Heart left ventricle (tissue), 16 donors: ENCODE data around the gene ACTR1B. TPM values are rescaled to one million over a fixed set of nuclear protein-coding genes. Genes with fewer than 3 reads are reported as not detected.
"Not testable (repeated sequence)": the region's sequence is repeated elsewhere in the genome, so short reads cannot be mapped to it uniquely, and the experiment has no call there.

ENCODE experiments used
- ATAC-seq, 4 donors: fragments of 200-7000 bp; cut with Tn5 transposase; one replicate each; pipeline ENCODE4 v1.9.1; 2020 to 2022; ENCODE audit warnings: moderate library complexity in 4 of 4, mild to moderate bottlenecking in 3 of 4, moderate number of reproducible peaks in 1 of 4
- DNase-seq, 5 donors: peaks; one replicate each; pipeline ENCODE4 v3.0.0-alpha.2; 2020
- H3K27ac ChIP-seq, 12 donors: fragments of 200-600 bp; sonication (generic) in 4 of 12; one replicate each; pipeline versions ENCODE4 v1.5.0 to v1.8.0; 2016 to 2022; ENCODE audit warnings: mild to moderate bottlenecking in 2 of 12
- H3K27me3 ChIP-seq, 9 donors: fragments of 200-600 bp; sonication (generic) in 2 of 9; one replicate each; pipeline versions ENCODE4 v1.5.1 to v1.8.0; 2016 to 2022; ENCODE audit warnings: mild to moderate bottlenecking in 3 of 9
- H3K36me3 ChIP-seq, 9 donors: fragments of 200-600 bp; sonication (generic) in 2 of 9; one replicate each; pipeline versions ENCODE4 v1.5.0 to v1.8.0; 2018 to 2022; ENCODE audit warnings: mild to moderate bottlenecking in 2 of 9
- H3K4me1 ChIP-seq, 12 donors: fragments of 200-600 bp; sonication (generic) in 4 of 12; one replicate each; pipeline versions ENCODE4 v1.5.0 to v1.8.0; 2016 to 2022; ENCODE audit warnings: mild to moderate bottlenecking in 3 of 12
- H3K4me3 ChIP-seq, 12 donors: fragments of 200-600 bp; sonication (generic) in 4 of 12; one replicate each; pipeline versions ENCODE4 v1.5.0 to v1.8.0; 2017 to 2022; ENCODE audit warnings: mild to moderate bottlenecking in 9 of 12, moderate library complexity in 4 of 12
- H3K9me3 ChIP-seq, 12 donors: fragments of 200-600 bp; sonication (generic) in 4 of 12; one replicate each; pipeline versions ENCODE4 v1.5.0 to v1.8.0; 2016 to 2022; ENCODE audit warnings: mild to moderate bottlenecking in 1 of 12
- CTCF ChIP-seq, 12 donors: fragments of 200-600 bp; sonication (generic) in 4 of 12; IDR thresholded peaks; one replicate each; pipeline versions ENCODE4 v1.5.0 to v1.8.0; 2018 to 2022; ENCODE audit warnings: antibody characterized with exemption in 12 of 12, mild to moderate bottlenecking in 5 of 12
- POLR2A ChIP-seq, 2 donors: fragments of 450-650 bp; IDR thresholded peaks; one replicate each; pipeline ENCODE4 v1.6.1; 2017; ENCODE audit warnings: antibody characterized with exemption in 2 of 2, mild to moderate bottlenecking in 2 of 2, moderate library complexity in 2 of 2
- WGBS, 4 donors: extraction: QIAGEN DNeasy Blood & Tissue Kit in 2 of 4; methylation state at CpG; one replicate each; pipeline versions ENCODE4 v1.1.5 to v1.1.7; 2013 to 2018; 5-methylcytosine and 5-hydroxymethylcytosine counted together
- intact Hi-C, 10 donors: fragments of 100-400 bp; cut with DNase I; formaldehyde crosslinking; loops; one replicate each; pipeline versions ENCODE4 v1.11.1 to v1.14.2; 2022
- polyA plus RNA-seq, 2 donors: library from polyadenylated mRNA; stranded (reverse); fragments of 200-250 nt; gene quantifications; one replicate each; pipeline ENCODE4 v1.2.3, GENCODE V29; 2013
- total RNA-seq, 9 donors: library from RNA; depleted of rRNA in 2 of 9; stranded (reverse); fragments of >200 nt in 2 of 9; fragmentation: NEBNext Ultra II Directional in 3 of 9; extraction: Animal tissue kit (Norgen Biotek cat#: 25700) in 3 of 9; gene quantifications; one replicate each; pipeline versions ENCODE4 v1.1.0 to v1.2.4, GENCODE V29; 2016 to 2023
- donor health status: ischemic (EF 13 %, LVEDD 7.1; RV severe dilation, severe dysfunction).
- donor health status: healthy with polysubstance abuse.
- donor health status: DM: no; HTN: yes; CAD: no.
- donor health status: DM: no; HTN: no; CAD: no.
- donor health status: ischemic (EF 25% LVEDD 6.9; RV normal size, moderate dysfunction).
- donor health status: ischemic (EF 25% LVEDD 5.7; RV mildly dilated, moderate dysfunction).
- donor health status: healthy.
- donor health status: DM: yes; HTN: yes; CAD: no.
- donor health status: ischemic (EF 35%, LVEDD 5.7; RV mildly dilated, moderate dysfunction).
- donor health status: nonischemic (EF 11% LVEDD 7.7; RV severe dilation, severe dysfunction).
- donor health status: DM: yes; HTN: yes; CAD: no.
- donor health status: PGD.
- donor health status: ischemic (EF 29% LVEDD 5.4; RV normal size, mild dysfunction).
- donor health status: nonischemic (EF 23%, LVEDD 6.1; RV moderate dilation, normal function).

Gene ACTR1B
- total and polyA plus RNA-seq, 11 donors: 48.7 to 94.9 (median 74.9) TPM

GRCh38 chr2:97688062-97688827 lies 24.4 kb upstream of the ACTR1B start:
- ATAC-seq: no peak
- intact Hi-C loops: no loop called here
- Histone ChIP-seq H3K27ac (no peak overlapping the region), H3K36me3 (no peaks in the 10 kb centered on the region), H3K4me1 (no peaks in the 10 kb centered on the region), H3K4me3 (no peak overlapping the region), H3K9me3 (peaks cover 0 to 4% (median 0%) of the 10 kb centered on the region in 12 donors), H3K27me3 (no peaks in the 10 kb centered on the region)
- WGBS, 4 donors: 91 to 95% (median 93%) methylated on average over 9 to 11 of the region's 11 CpGs
- no peak for DNase-seq
- TF ChIP-seq POLR2A (IDR thresholded peaks at IDR 0.05): no peak

GRCh38 chr2:97687235-97687634 lies 23.4 kb upstream of the ACTR1B start:
- H3K36me3 ChIP-seq, intact Hi-C loops, H3K9me3 ChIP-seq, H3K27ac ChIP-seq, H3K27me3 ChIP-seq, DNase-seq, ATAC-seq, H3K4me3 ChIP-seq, H3K4me1 ChIP-seq: not testable (repeated sequence)
- 80 to 98% (median 93%) methylated on average over 2 of the region's 3 CpGs for WGBS, 4 donors

- no peaks in the 10 kb centered on the region for H3K4me1 ChIP-seq
- H3K9me3 ChIP-seq: no peaks in the 10 kb centered on the region
- no peaks in the 10 kb centered on the region for H3K36me3 ChIP-seq
- ATAC-seq (no peak), DNase-seq (no peak)
- WGBS, 4 donors: 91 to 100% (median 97%) methylated on average over 1 of the region's 1 CpG
- no peak overlapping the region for H3K4me3 ChIP-seq
- intact Hi-C loops: loop anchor here in 1 of 10 donors (5.0 kb wide), 1 partner anchor 36 kb away; no protein-coding TSS in a partner anchor
- H3K27ac ChIP-seq: no peak overlapping the region
- peaks cover 0 to 2% (median 0%) of the 10 kb centered on the region in 9 donors for H3K27me3 ChIP-seq
- TF ChIP-seq POLR2A (IDR thresholded peaks at IDR 0.05) (no peak), CTCF (IDR thresholded peaks at IDR 0.05) (no peak)
Observed at GRCh38 chr2:97678298-97678697, 14.5 kb upstream of the ACTR1B start.

- Histone ChIP-seq H3K27me3 (peaks cover 0 to 2% (median 0%) of the 10 kb centered on the region in 9 donors), H3K9me3 (no peaks in the 10 kb centered on the region), H3K36me3 (no peaks in the 10 kb centered on the region), H3K4me3 (no peak overlapping the region), H3K27ac (no peak overlapping the region), H3K4me1 (no peaks in the 10 kb centered on the region)
- DNase-seq (no peak), ATAC-seq (no peak)
- intact Hi-C loops: loop anchor here in 1 of 10 donors (5.0 kb wide), 1 partner anchor 35 kb away; no protein-coding TSS in a partner anchor
- TF ChIP-seq CTCF (IDR thresholded peaks at IDR 0.05) (no peak), POLR2A (IDR thresholded peaks at IDR 0.05) (no peak)
- 71 to 77% (median 75%) methylated on average over 2 of the region's 2 CpGs for WGBS, 4 donors
Observed at GRCh38 chr2:97677480-97677879, 13.6 kb upstream of the ACTR1B start.

- peaks cover 0 to 2% (median 0%) of the 10 kb centered on the region in 9 donors for H3K27me3 ChIP-seq
- H3K36me3 ChIP-seq: no peaks in the 10 kb centered on the region
- no peak overlapping the region for H3K4me3 ChIP-seq
- WGBS, 4 donors: 88 to 100% (median 97%) methylated on average over 1 of the region's 1 CpG
- no peaks in the 10 kb centered on the region for H3K9me3 ChIP-seq
- ATAC-seq (no peak), DNase-seq (no peak)
- no peak for TF ChIP-seq CTCF (IDR thresholded peaks at IDR 0.05)
- no peak for TF ChIP-seq POLR2A (IDR thresholded peaks at IDR 0.05)
- no peaks in the 10 kb centered on the region for H3K4me1 ChIP-seq
- intact Hi-C loops: loop anchor here in 1 of 10 donors (5.0 kb wide), 1 partner anchor 34 kb away; no protein-coding TSS in a partner anchor
- no peak overlapping the region for H3K27ac ChIP-seq
Observed at GRCh38 chr2:97676620-97677019, 12.8 kb upstream of the ACTR1B start.
